Neural progenitor cell (in vitro differentiated cells): ENCODE results near the gene GDPD3. TPM values are rescaled to one million over a fixed set of nuclear protein-coding genes. Genes with fewer than 3 reads are reported as not detected.

Source experiments
- DNase-seq: peaks from one replicate; pipeline ENCODE4 v3.0.0-alpha.2; 2016; ENCODE audit warnings: low spot score
- H2AFZ ChIP-seq: fragments of 200-600 bp; sonication (generic); replicated peaks from 2 replicates; pipeline ENCODE4 v1.6.1; 2016; ENCODE audit warnings: antibody characterized with exemption
- H3F3A ChIP-seq: fragments of 200-600 bp; sonication (generic); 2 replicates; pipeline ENCODE4 v1.6.1; 2016; ENCODE audit warnings: antibody characterized with exemption, low read depth
- H3K27ac ChIP-seq: fragments of 200-600 bp; sonication (generic); 2 replicates; pipeline ENCODE4 v1.5.1; 2016; ENCODE audit warnings: mild to moderate bottlenecking
- H3K27me3 ChIP-seq: fragments of 200-600 bp; sonication (generic); 2 replicates; pipeline ENCODE4 v1.6.1; 2016; ENCODE audit warnings: mild to moderate bottlenecking, moderate library complexity
- H3K36me3 ChIP-seq: fragments of 200-600 bp; sonication (generic); 2 replicates; pipeline ENCODE4 v1.5.1; 2016
- H3K4me1 ChIP-seq: fragments of 200-600 bp; sonication (generic); 2 replicates; pipeline ENCODE4 v1.6.1; 2016; ENCODE audit warnings: mixed run types
- H3K4me2 ChIP-seq: fragments of 200-600 bp; sonication (generic); 2 replicates; pipeline ENCODE4 v1.6.1; 2016
- H3K4me3 ChIP-seq: fragments of 200-600 bp; sonication (generic); 2 replicates; pipeline ENCODE4 v1.5.1; 2016
- H3K79me2 ChIP-seq: fragments of 200-600 bp; sonication (generic); 2 replicates; pipeline ENCODE4 v1.6.1; 2016; ENCODE audit warnings: low read depth
- H3K9ac ChIP-seq: fragments of 200-600 bp; sonication (generic); 2 replicates; pipeline ENCODE4 v1.6.1; 2016
- H3K9me3 ChIP-seq: fragments of 200-600 bp; sonication (generic); 2 replicates; pipeline ENCODE4 v1.5.1; 2016; ENCODE audit warnings: low read depth
- H4K20me1 ChIP-seq: fragments of 200-600 bp; sonication (generic); 2 replicates; pipeline ENCODE4 v1.6.1; 2016; ENCODE audit warnings: low read depth
- H3K27ac Mint-ChIP-seq: 3 replicates; pipeline ENCODE4 v1.8.0; 2021; ENCODE audit warnings: mixed read lengths
- H3K27me3 Mint-ChIP-seq: 2 replicates; pipeline ENCODE4 v1.8.0; 2022; ENCODE audit warnings: low read depth, mild to moderate bottlenecking, inconsistent platforms, moderate library complexity, mixed read lengths; ENCODE audit not compliant: insufficient read depth
- H3K36me3 Mint-ChIP-seq: 3 replicates; pipeline ENCODE4 v1.8.0; 2021; ENCODE audit warnings: mixed read lengths
- H3K4me1 Mint-ChIP-seq: 3 replicates; pipeline ENCODE4 v1.8.0; 2021; ENCODE audit warnings: mixed read lengths
- H3K4me3 Mint-ChIP-seq: 3 replicates; pipeline ENCODE4 v1.8.0; 2021; ENCODE audit warnings: mild to moderate bottlenecking, moderate library complexity, mixed read lengths
- H3K9me3 Mint-ChIP-seq: 3 replicates; pipeline ENCODE4 v1.8.0; 2020; ENCODE audit warnings: mixed read lengths
- EZH2 ChIP-seq: fragments of 200-600 bp; sonication (generic); IDR thresholded peaks from 2 replicates; pipeline ENCODE4 v1.6.1; 2017; ENCODE audit warnings: antibody characterized with exemption, mild to moderate bottlenecking, moderate library complexity
- EZH2phosphoT487 ChIP-seq: fragments of 200-600 bp; sonication (generic); IDR thresholded peaks from 2 replicates; pipeline ENCODE4 v1.6.1; 2017; ENCODE audit warnings: antibody characterized with exemption
- total RNA-seq: library from RNA; depleted of rRNA; stranded (reverse); fragments of >200 nt; gene quantifications from 2 replicates; pipeline ENCODE4 v1.2.3, GENCODE V29; 2015; ENCODE audit warnings: low replicate concordance
- TF ChIP-seq, protein P1 (sequence below): fragments of 200-600 bp; sonication (generic); IDR thresholded peaks from 2 replicates; pipeline ENCODE4 v1.5.1; 2017; ENCODE audit warnings: antibody characterized with exemption, mild to moderate bottlenecking

The GDPD3 gene
- total RNA-seq, 1 donor from 2014 or later, result 0.13 TPM

DNA sequence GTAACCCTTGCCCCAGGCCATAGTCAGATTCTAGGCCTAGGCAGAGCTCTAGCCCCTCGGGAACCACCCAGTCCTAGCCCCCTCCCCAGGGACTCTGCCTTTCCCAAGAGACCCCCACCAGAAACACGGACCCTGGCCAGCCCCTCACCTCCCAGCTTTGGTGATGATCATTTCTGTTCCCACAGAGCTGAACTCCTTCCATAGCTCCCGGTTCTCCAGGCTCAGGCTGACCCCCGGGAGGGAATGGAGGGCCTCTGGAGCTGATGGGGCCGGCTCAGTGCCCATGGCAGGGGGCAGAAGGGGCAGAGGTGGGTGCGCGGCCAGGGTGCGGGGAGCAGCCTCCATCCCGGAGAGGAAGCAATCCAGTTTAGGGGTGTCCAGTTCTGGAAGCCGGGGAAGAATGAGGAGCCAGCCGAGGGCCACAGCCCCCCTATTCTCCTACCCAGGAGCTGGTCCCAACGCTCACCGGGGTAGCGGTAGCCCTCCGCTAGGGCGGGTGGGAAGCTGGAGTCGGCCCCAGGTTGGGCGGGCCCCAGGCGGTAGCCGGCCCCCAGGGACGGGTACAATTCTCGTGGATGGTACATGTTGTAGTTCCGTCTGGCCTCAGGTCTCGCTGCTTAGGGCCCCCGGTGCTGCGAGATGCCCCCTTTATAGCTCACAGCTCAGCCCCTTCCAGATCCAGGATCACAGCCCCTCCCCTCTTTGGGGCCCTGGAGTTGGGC, 22.6 kb downstream of the GDPD3 start:
- H3K79me2 ChIP-seq, result no peaks in the 10 kb centered on the region
- Mint-ChIP-seq H3K4me1 (peaks cover 36% of the 10 kb centered on the region), H3K27ac (peak overlapping the region; percentile 50), H3K36me3 (peaks cover 6% of the 10 kb centered on the region), H3K27me3 (peaks cover 2% of the 10 kb centered on the region), H3K9me3 (no peaks in the 10 kb centered on the region), H3K4me3 (peak overlapping the region; percentile 67)
- peak overlapping the region; percentile 59 for H3K4me3 ChIP-seq
- no peak overlapping the region for H3K27ac ChIP-seq
- H3K4me1 ChIP-seq, result peaks cover 10% of the 10 kb centered on the region
- peak overlapping the region; percentile 89 for H3K4me2 ChIP-seq
- H3K27me3 ChIP-seq, result no peaks in the 10 kb centered on the region
- H3K36me3 ChIP-seq, result no peaks in the 10 kb centered on the region
- H4K20me1 ChIP-seq, result peaks cover 2% of the 10 kb centered on the region
- H3F3A ChIP-seq, result peaks cover 36% of the 10 kb centered on the region
- H3K9ac ChIP-seq, result no peak overlapping the region
- TF ChIP-seq EZH2, result no peak
- TF ChIP-seq, protein P1, sequence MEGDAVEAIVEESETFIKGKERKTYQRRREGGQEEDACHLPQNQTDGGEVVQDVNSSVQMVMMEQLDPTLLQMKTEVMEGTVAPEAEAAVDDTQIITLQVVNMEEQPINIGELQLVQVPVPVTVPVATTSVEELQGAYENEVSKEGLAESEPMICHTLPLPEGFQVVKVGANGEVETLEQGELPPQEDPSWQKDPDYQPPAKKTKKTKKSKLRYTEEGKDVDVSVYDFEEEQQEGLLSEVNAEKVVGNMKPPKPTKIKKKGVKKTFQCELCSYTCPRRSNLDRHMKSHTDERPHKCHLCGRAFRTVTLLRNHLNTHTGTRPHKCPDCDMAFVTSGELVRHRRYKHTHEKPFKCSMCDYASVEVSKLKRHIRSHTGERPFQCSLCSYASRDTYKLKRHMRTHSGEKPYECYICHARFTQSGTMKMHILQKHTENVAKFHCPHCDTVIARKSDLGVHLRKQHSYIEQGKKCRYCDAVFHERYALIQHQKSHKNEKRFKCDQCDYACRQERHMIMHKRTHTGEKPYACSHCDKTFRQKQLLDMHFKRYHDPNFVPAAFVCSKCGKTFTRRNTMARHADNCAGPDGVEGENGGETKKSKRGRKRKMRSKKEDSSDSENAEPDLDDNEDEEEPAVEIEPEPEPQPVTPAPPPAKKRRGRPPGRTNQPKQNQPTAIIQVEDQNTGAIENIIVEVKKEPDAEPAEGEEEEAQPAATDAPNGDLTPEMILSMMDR, result no peak
- no peak for TF ChIP-seq EZH2phosphoT487
- H3K9me3 ChIP-seq, result no peaks in the 10 kb centered on the region
- H2AFZ ChIP-seq, result peak overlapping the region; percentile 82
- no peak for DNase-seq

DNA sequence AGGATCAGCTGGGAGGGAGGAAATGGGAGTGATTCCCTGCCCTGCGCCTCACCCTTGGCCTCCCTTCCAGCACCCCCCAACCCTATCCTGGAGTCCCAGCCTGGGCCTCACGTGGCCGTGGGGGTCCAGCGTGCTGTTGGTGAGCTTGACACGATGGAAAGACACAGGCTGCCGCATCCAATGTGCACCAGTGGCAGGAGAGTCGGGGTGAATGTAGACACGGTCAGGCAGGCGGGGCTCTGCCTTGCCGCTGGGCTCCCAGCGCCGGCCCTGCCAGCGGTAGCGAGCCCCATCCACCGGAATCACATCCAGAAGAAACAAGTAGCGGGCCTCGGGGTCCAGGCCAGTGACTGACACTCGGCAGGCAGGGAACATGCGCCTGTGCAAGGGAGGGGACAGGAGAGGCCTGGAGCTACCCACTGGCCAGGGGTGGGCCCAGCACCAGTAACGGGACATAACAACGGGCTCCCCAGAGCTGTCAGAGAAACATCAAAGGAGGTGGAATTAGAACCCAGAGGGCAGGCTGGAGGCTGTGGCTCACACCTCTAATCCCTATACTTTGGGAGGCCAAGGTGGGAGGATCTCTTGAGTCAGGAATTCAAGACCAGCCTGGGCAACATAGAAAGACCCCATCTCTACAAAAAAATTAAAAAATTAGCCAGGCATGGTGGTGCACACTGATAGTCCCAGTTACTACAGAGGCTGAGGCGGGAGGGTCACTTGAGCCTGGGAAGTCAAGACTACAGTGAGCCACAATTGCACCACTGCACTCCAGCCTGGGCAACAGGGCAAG, 24.3 kb downstream of the GDPD3 start:
- no peaks in the 10 kb centered on the region for H3K79me2 ChIP-seq
- TF ChIP-seq, protein P1, result no peak
- no peak for TF ChIP-seq EZH2phosphoT487
- TF ChIP-seq EZH2, result no peak
- no peaks in the 10 kb centered on the region for H3K36me3 ChIP-seq
- no peak overlapping the region for H3K4me2 ChIP-seq
- no peak for DNase-seq
- peaks cover 6% of the 10 kb centered on the region for H3K4me1 ChIP-seq
- H4K20me1 ChIP-seq, result no peaks in the 10 kb centered on the region
- no peak overlapping the region for H2AFZ ChIP-seq
- Mint-ChIP-seq H3K4me1 (peaks cover 23% of the 10 kb centered on the region), H3K36me3 (peaks cover 2% of the 10 kb centered on the region), H3K27ac (no peak overlapping the region), H3K27me3 (peaks cover 4% of the 10 kb centered on the region), H3K9me3 (no peaks in the 10 kb centered on the region), H3K4me3 (no peak overlapping the region)
- H3K4me3 ChIP-seq, result no peak overlapping the region
- H3K27ac ChIP-seq, result no peak overlapping the region
- H3F3A ChIP-seq, result peaks cover 21% of the 10 kb centered on the region
- H3K9me3 ChIP-seq, result no peaks in the 10 kb centered on the region
- no peaks in the 10 kb centered on the region for H3K27me3 ChIP-seq
- no peak overlapping the region for H3K9ac ChIP-seq

DNA sequence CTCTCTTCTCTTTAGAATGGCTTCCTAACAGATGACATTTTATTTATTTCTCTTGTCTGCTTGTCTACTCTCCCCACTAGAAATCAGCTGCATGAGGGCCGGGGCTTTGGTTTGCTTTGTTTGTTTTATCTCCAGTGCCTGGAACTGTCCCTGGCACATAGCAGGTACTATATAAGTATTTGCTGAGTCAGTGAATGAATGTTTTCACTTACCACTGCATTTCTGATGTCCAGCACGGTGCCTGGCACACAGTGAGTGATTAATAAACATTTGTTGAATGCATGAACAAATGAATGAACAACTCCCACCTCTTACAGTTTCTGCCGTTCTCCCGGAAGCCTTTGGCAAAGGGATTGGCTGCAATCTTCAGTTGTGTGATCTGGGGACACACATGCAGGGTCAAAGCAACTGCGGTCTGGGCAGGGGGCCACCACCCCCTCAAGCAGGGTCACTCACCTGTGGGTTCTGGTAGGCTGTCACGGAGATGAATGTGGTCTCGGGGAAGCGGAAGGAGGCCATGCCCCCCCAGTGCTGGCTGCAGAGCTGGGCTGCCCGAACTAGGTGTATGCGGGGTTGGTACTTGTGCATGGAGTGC, 25.0 kb downstream of the GDPD3 start:
- no peaks in the 10 kb centered on the region for H3K9me3 Mint-ChIP-seq
- H3K4me3 Mint-ChIP-seq, result no peak overlapping the region
- Histone ChIP-seq H3K27ac (no peak overlapping the region), H3K79me2 (no peaks in the 10 kb centered on the region), H3K9me3 (no peaks in the 10 kb centered on the region), H3K4me2 (no peak overlapping the region), H4K20me1 (no peaks in the 10 kb centered on the region), H3K27me3 (no peaks in the 10 kb centered on the region), H2AFZ (no peak overlapping the region), H3K36me3 (no peaks in the 10 kb centered on the region), H3K4me1 (peaks cover 6% of the 10 kb centered on the region), H3K4me3 (no peak overlapping the region), H3K9ac (no peak overlapping the region), H3F3A (peaks cover 21% of the 10 kb centered on the region)
- H3K27me3 Mint-ChIP-seq, result peaks cover 4% of the 10 kb centered on the region
- no peak for TF ChIP-seq EZH2phosphoT487
- TF ChIP-seq, protein P1, result no peak
- no peak for TF ChIP-seq EZH2
- H3K27ac Mint-ChIP-seq, result no peak overlapping the region
- H3K4me1 Mint-ChIP-seq, result peaks cover 21% of the 10 kb centered on the region
- H3K36me3 Mint-ChIP-seq, result peaks cover 2% of the 10 kb centered on the region
- DNase-seq, result no peak
